ENCODE measurements around the gene CACNB3.

CACNB3 gene

GRCh38 chr12:48813465-48814261, 4.6 kb upstream of the CACNB3 start:
- peak overlapping the region; percentile 76 for H3K4me3 ChIP-seq (ENCODE audit: low read length)
- H3K27ac ChIP-seq (ENCODE audit: low read depth, low read length), result no peak overlapping the region

DNA sequence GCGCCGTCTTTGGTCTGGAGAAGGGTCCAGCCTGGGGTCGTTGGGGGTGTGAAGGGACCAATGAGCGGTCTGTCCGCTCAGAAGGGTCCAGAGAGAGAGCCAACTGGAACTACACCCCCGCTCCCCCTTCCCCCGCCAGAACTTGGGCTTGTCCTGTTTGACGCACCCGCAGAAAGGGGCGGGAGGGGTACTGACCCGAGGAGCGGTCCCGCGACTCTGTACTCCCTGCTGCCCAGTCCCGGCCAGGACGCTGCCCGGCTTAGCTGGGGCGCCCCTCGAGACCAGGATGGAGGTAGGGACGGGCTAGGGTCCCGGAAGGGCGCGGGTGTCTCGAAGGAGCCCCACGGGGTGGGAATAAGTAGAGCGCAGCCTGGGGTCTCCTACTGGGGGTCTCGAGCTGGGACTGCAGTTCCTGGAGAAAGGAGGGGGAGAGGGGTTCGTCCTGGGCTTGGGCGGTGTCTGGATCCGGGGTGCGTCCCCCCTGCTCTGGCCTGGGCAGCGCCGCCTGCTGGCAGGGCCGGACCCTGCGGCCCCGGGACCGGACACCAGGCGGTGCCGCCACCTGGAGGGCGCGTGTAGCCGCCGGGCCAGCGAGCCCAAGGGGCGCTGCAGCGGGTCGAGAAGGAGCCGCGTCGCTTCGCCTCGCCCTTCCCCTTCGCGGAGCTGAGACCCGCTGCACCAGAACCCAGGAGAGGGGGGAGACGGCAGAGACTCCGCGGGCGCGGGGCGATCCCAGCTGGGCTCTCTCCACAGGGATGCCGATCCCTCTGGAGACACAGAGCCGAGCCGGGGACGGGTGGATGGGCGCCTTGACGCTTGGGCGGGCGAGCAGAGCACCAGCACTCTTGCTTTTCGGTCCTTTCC, 3.8 kb upstream of the CACNB3 start:
- Histone ChIP-seq H3K79me2 (ENCODE audit: control insufficient read depth, low read length) (no peaks in the 10 kb centered on the region), H3K9me2 (replicated peaks; ENCODE audit: control insufficient read depth, low read length) (no peaks in the 10 kb centered on the region), H4K20me1 (ENCODE audit: control insufficient read depth, insufficient read depth, low read depth, low read length) (no peaks in the 10 kb centered on the region), H3K27ac (ENCODE audit: low read depth, low read length) (peak overlapping the region; percentile 79), H3K4me1 (ENCODE audit: control insufficient read depth, low read length) (peaks cover 33% of the 10 kb centered on the region), H3K4me3 (ENCODE audit: low read length) (peak overlapping the region; percentile 76), H3K36me3 (ENCODE audit: control insufficient read depth, low read length) (no peaks in the 10 kb centered on the region), H3K9me3 (ENCODE audit: control insufficient read depth, insufficient read depth, low read length) (no peaks in the 10 kb centered on the region), H3F3A (ENCODE audit: control insufficient read depth, insufficient read depth) (peaks cover 10% of the 10 kb centered on the region; the same call in 1 of the 2 replicates), H3K27me3 (ENCODE audit: control insufficient read depth, low read length) (peaks cover 20% of the 10 kb centered on the region), H3K4me2 (ENCODE audit: low read length) (peak overlapping the region; percentile 86)
- TF ChIP-seq EZH2phosphoT487 (IDR thresholded peaks at IDR 0.05; ENCODE audit: borderline replicate concordance, low read length), result no peak
- TF ChIP-seq, protein P1, sequence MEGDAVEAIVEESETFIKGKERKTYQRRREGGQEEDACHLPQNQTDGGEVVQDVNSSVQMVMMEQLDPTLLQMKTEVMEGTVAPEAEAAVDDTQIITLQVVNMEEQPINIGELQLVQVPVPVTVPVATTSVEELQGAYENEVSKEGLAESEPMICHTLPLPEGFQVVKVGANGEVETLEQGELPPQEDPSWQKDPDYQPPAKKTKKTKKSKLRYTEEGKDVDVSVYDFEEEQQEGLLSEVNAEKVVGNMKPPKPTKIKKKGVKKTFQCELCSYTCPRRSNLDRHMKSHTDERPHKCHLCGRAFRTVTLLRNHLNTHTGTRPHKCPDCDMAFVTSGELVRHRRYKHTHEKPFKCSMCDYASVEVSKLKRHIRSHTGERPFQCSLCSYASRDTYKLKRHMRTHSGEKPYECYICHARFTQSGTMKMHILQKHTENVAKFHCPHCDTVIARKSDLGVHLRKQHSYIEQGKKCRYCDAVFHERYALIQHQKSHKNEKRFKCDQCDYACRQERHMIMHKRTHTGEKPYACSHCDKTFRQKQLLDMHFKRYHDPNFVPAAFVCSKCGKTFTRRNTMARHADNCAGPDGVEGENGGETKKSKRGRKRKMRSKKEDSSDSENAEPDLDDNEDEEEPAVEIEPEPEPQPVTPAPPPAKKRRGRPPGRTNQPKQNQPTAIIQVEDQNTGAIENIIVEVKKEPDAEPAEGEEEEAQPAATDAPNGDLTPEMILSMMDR (IDR thresholded peaks at IDR 0.05; ENCODE audit: low read depth, low read length, poor library complexity, severe bottlenecking), result peak; percentile 98

More at GRCh38 chr12:48813465-48814261, 4.6 kb upstream of the CACNB3 start:
- Histone ChIP-seq H3K79me2 (ENCODE audit: control insufficient read depth, low read length) (no peaks in the 10 kb centered on the region), H3K4me2 (ENCODE audit: low read length) (peak overlapping the region; percentile 86), H3K9me3 (ENCODE audit: control insufficient read depth, insufficient read depth, low read length) (no peaks in the 10 kb centered on the region), H3K27me3 (ENCODE audit: control insufficient read depth, low read length) (peaks cover 20% of the 10 kb centered on the region), H3K4me1 (ENCODE audit: control insufficient read depth, low read length) (peaks cover 29% of the 10 kb centered on the region), H4K20me1 (ENCODE audit: control insufficient read depth, insufficient read depth, low read depth, low read length) (no peaks in the 10 kb centered on the region), H3K9me2 (replicated peaks; ENCODE audit: control insufficient read depth, low read length) (no peaks in the 10 kb centered on the region), H3K36me3 (ENCODE audit: control insufficient read depth, low read length) (no peaks in the 10 kb centered on the region), H3F3A (ENCODE audit: control insufficient read depth, insufficient read depth) (peaks cover 10% of the 10 kb centered on the region; the same call in 1 of the 2 replicates)
- TF ChIP-seq, protein P1 (IDR thresholded peaks at IDR 0.05; ENCODE audit: low read depth, low read length, poor library complexity, severe bottlenecking), result no peak
- no peak for TF ChIP-seq EZH2phosphoT487 (IDR thresholded peaks at IDR 0.05; ENCODE audit: borderline replicate concordance, low read length)

DNA sequence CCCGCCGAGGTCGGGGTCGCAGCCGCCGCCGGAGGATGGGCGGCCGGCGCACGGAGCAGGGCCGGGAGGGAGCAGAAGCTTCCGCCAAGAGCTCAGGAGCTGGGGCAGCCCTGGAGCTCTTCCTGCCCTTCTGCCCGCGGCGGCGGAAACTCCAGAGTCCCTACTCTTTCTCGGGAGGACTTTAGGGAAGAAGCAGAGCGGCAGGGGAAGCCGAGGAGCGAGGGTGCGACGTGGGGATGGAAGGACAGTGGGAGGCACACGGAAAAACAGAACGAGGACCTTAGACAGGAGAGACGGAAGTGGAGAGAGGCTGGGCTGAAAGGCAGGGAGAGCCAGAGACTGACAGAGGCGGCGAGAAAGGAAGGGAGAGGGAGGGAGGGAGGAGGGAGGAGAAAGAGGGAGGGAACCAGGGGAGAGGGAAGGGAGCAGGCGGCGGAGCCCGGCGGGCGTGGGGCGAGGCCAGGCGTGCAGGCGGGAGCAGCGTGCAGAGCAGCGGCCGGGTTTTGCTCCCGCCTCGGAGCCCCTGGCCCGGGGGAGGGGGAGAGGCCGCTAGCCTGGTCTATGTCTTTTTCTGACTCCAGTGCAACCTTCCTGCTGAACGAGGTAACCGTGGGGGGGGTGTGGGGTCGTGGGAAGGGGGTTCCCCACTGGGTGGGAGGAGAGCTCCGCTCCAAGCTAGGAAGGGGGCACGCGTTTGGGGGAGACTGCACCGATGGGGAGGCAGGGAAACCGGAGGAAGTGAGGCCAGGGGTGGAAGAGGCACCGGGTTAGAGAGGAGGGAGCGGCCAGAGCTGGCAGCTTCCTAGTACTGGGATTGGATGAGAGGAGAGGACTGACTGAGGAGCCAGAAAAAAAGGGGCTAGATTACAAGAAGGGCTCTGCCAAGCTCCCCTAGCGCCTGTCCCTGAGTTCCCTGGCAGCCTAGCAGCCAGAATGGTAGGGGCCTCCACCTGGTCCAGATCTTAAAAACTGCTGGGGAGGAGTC, 2.9 kb upstream of the CACNB3 start:
- peaks cover 10% of the 10 kb centered on the region; the same call in 1 of the 2 replicates for H3F3A ChIP-seq (ENCODE audit: control insufficient read depth, insufficient read depth)
- peak overlapping the region; percentile 76 for H3K4me3 ChIP-seq (ENCODE audit: low read length)
- peaks cover 33% of the 10 kb centered on the region for H3K4me1 ChIP-seq (ENCODE audit: control insufficient read depth, low read length)
- TF ChIP-seq, protein P1 (IDR thresholded peaks at IDR 0.05; ENCODE audit: low read depth, low read length, poor library complexity, severe bottlenecking), result no peak
- TF ChIP-seq EZH2phosphoT487 (IDR thresholded peaks at IDR 0.05; ENCODE audit: borderline replicate concordance, low read length), result no peak
- H3K9me3 ChIP-seq (ENCODE audit: control insufficient read depth, insufficient read depth, low read length), result no peaks in the 10 kb centered on the region
- no peaks in the 10 kb centered on the region for H3K9me2 ChIP-seq (replicated peaks; ENCODE audit: control insufficient read depth, low read length)
- H3K27ac ChIP-seq (ENCODE audit: low read depth, low read length), result peak overlapping the region; percentile 79
- no peaks in the 10 kb centered on the region for H3K36me3 ChIP-seq (ENCODE audit: control insufficient read depth, low read length)
- H3K4me2 ChIP-seq (ENCODE audit: low read length), result peak overlapping the region; percentile 86
- no peaks in the 10 kb centered on the region for H4K20me1 ChIP-seq (ENCODE audit: control insufficient read depth, insufficient read depth, low read depth, low read length)
- peaks cover 20% of the 10 kb centered on the region for H3K27me3 ChIP-seq (ENCODE audit: control insufficient read depth, low read length)
- H3K79me2 ChIP-seq (ENCODE audit: control insufficient read depth, low read length), result no peaks in the 10 kb centered on the region

All from DOHH2 (cell line).